DOHH2 (cell line): ENCODE results near the gene TIPARP.

Source experiments
- H3F3A ChIP-seq: fragments of 200-600 bp; sonication (generic), shearing (Covaris generic); 2 replicates; pipeline ENCODE4 v1.6.0; 2016; ENCODE audit warnings: antibody characterized with exemption, mild to moderate bottlenecking; ENCODE audit not compliant: control insufficient read depth, insufficient read depth
- H3K27ac ChIP-seq: fragments of 200-600 bp; sonication (generic); 2 replicates; pipeline ENCODE4 v1.5.1; 2014; ENCODE audit warnings: low read depth, mild to moderate bottlenecking, low read length, moderate library complexity
- H3K27me3 ChIP-seq: fragments of 200-600 bp; sonication (generic); 2 replicates; pipeline ENCODE4 v1.6.1; 2014; ENCODE audit warnings: mild to moderate bottlenecking, low read length, mixed read lengths; ENCODE audit not compliant: control insufficient read depth
- H3K36me3 ChIP-seq: fragments of 200-600 bp; sonication (generic); 2 replicates; pipeline ENCODE4 v1.6.1; 2014; ENCODE audit warnings: mild to moderate bottlenecking, low read length, moderate library complexity, mixed read lengths; ENCODE audit not compliant: control insufficient read depth
- H3K4me1 ChIP-seq: fragments of 200-600 bp; sonication (generic); 2 replicates; pipeline ENCODE4 v1.6.1; 2014; ENCODE audit warnings: mild to moderate bottlenecking, low read length, mixed read lengths; ENCODE audit not compliant: control insufficient read depth
- H3K4me2 ChIP-seq: fragments of 200-600 bp; sonication (generic); 2 replicates; pipeline ENCODE4 v1.6.0; 2014; ENCODE audit warnings: mild to moderate bottlenecking, low read length, moderate library complexity
- H3K4me3 ChIP-seq: fragments of 200-600 bp; sonication (generic); 2 replicates; pipeline ENCODE4 v1.5.1; 2014; ENCODE audit warnings: mild to moderate bottlenecking, low read length, mixed read lengths
- H3K79me2 ChIP-seq: fragments of 200-600 bp; sonication (generic); 2 replicates; pipeline ENCODE4 v1.6.1; 2014; ENCODE audit warnings: mild to moderate bottlenecking, low read length, mixed read lengths; ENCODE audit not compliant: control insufficient read depth
- H3K9me2 ChIP-seq: fragments of 200-600 bp; sonication (generic); replicated peaks from 2 replicates; pipeline ENCODE4 v1.6.1; 2014; ENCODE audit warnings: mild to moderate bottlenecking, low read length, mixed read lengths; ENCODE audit not compliant: control insufficient read depth
- H3K9me3 ChIP-seq: fragments of 200-600 bp; sonication (generic); 2 replicates; pipeline ENCODE4 v1.6.1; 2014; ENCODE audit warnings: antibody characterized with exemption, low read length, mixed read lengths; ENCODE audit not compliant: control insufficient read depth, insufficient read depth
- H4K20me1 ChIP-seq: fragments of 200-600 bp; sonication (generic); 2 replicates; pipeline ENCODE4 v1.6.0; 2014; ENCODE audit warnings: low read depth, mild to moderate bottlenecking, antibody characterized with exemption, low read length, moderate library complexity; ENCODE audit not compliant: control insufficient read depth, insufficient read depth
- EZH2phosphoT487 ChIP-seq: fragments of 200-600 bp; sonication (generic); IDR thresholded peaks from 2 replicates; pipeline ENCODE4 v1.6.1; 2017; ENCODE audit warnings: borderline replicate concordance, mild to moderate bottlenecking, antibody characterized with exemption, low read length, moderate library complexity, mixed read lengths
- TF ChIP-seq, protein P1 (sequence below): fragments of 200-600 bp; sonication (generic); IDR thresholded peaks from one replicate; pipeline ENCODE4 v1.5.1; 2014; ENCODE audit warnings: antibody characterized with exemption, mild to moderate bottlenecking, low read depth, low read length; ENCODE audit not compliant: poor library complexity, severe bottlenecking

Gene TIPARP

DNA sequence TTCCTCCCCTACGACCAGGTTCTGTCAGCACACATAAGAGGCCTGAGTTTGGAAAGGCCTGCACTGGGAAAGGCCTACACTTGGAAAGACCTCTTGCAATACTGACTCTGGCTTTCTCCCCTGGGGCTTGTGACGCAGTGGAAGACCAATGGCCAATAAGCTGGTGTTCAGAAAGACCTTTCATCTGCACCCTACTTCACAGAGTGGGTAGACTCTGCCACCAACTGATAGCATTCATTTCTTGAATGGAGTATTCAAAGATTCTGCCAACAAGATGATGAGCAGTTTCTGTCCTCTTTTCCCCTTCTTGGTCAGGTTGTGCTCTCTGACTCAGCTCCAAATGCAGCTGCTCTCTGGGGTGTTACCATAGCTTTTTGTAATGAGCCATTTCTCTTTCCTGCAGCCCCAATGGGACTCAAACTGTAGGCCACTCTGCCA is 48.8 kb downstream of the TIPARP start:
- no peak for TF ChIP-seq EZH2phosphoT487
- TF ChIP-seq, protein P1, sequence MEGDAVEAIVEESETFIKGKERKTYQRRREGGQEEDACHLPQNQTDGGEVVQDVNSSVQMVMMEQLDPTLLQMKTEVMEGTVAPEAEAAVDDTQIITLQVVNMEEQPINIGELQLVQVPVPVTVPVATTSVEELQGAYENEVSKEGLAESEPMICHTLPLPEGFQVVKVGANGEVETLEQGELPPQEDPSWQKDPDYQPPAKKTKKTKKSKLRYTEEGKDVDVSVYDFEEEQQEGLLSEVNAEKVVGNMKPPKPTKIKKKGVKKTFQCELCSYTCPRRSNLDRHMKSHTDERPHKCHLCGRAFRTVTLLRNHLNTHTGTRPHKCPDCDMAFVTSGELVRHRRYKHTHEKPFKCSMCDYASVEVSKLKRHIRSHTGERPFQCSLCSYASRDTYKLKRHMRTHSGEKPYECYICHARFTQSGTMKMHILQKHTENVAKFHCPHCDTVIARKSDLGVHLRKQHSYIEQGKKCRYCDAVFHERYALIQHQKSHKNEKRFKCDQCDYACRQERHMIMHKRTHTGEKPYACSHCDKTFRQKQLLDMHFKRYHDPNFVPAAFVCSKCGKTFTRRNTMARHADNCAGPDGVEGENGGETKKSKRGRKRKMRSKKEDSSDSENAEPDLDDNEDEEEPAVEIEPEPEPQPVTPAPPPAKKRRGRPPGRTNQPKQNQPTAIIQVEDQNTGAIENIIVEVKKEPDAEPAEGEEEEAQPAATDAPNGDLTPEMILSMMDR = no peak
- Histone ChIP-seq H3K36me3 (no peaks in the 10 kb centered on the region), H3K9me3 (no peaks in the 10 kb centered on the region), H3K4me1 (peaks cover 11% of the 10 kb centered on the region), H3K79me2 (no peaks in the 10 kb centered on the region), H4K20me1 (no peaks in the 10 kb centered on the region), H3K27me3 (no peaks in the 10 kb centered on the region), H3K27ac (no peak overlapping the region), H3F3A (peaks cover 7% of the 10 kb centered on the region), H3K9me2 (no peaks in the 10 kb centered on the region), H3K4me2 (no peak overlapping the region), H3K4me3 (no peak overlapping the region)

DNA sequence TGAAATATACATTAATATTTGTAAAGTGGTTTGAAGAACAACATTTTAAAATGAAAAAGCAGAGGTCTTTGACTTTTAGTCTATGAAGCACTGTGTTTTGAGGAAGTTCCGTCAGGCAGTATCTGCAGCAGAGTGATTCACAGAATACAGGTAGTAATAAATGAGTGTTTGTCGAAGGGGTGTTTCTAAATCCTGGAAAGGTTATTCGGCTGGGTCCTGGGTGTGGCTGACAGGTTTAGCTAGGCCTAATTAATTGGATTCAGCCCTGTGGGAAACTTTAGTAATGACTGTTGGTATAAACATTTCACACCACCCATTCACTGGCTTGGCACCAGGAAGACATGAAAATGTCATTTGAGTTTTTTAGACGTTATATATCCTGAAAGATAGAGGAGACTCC is 51.3 kb downstream of the TIPARP start:
- H3K27me3 ChIP-seq = no peaks in the 10 kb centered on the region
- TF ChIP-seq, protein P1 = no peak
- TF ChIP-seq EZH2phosphoT487 = no peak
- H3K9me2 ChIP-seq = no peaks in the 10 kb centered on the region
- H3K4me3 ChIP-seq = no peak overlapping the region
- no peak overlapping the region for H3K27ac ChIP-seq
- peaks cover 19% of the 10 kb centered on the region for H3K4me1 ChIP-seq
- no peak overlapping the region for H3K4me2 ChIP-seq
- no peaks in the 10 kb centered on the region for H3K36me3 ChIP-seq
- H3K79me2 ChIP-seq = no peaks in the 10 kb centered on the region
- H3F3A ChIP-seq = 0 out of 2 replicates have a peak, but pooled peaks cover 2% of the 10 kb centered on the region
- no peaks in the 10 kb centered on the region for H3K9me3 ChIP-seq
- no peaks in the 10 kb centered on the region for H4K20me1 ChIP-seq

DNA sequence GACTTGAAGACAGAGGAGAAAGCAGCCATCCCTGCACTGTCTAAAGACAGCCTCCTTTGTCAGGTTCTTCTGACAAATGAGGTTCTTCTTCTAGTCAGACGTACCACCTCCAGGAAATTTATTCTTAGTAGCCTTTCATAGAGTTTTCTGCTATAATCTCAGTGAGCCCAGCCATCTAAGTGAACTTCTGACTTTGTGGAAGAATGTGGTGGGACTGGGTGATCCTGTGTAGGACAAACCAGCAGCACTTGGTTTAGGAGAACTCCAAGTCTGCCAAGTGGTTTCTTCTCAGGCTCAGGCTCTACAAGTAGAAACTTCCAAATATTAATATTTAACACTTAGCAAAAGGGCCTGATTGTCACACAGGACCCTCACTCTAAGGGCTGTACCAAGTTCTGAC is 52.1 kb downstream of the TIPARP start:
- H3K4me3 ChIP-seq = no peak overlapping the region
- H3K27ac ChIP-seq = no peak overlapping the region
- TF ChIP-seq, protein P1 = no peak
- H3K9me2 ChIP-seq = no peaks in the 10 kb centered on the region
- H3K9me3 ChIP-seq = no peaks in the 10 kb centered on the region
- no peaks in the 10 kb centered on the region for H3K36me3 ChIP-seq
- H3K27me3 ChIP-seq = no peaks in the 10 kb centered on the region
- H3K4me2 ChIP-seq = no peak overlapping the region
- 0 out of 2 replicates have a peak, but pooled peaks cover 2% of the 10 kb centered on the region for H3F3A ChIP-seq
- H4K20me1 ChIP-seq = no peaks in the 10 kb centered on the region
- H3K4me1 ChIP-seq = peaks cover 19% of the 10 kb centered on the region
- no peaks in the 10 kb centered on the region for H3K79me2 ChIP-seq
